ENCODE results near the gene TTC9C.

TTC9C gene

DNA sequence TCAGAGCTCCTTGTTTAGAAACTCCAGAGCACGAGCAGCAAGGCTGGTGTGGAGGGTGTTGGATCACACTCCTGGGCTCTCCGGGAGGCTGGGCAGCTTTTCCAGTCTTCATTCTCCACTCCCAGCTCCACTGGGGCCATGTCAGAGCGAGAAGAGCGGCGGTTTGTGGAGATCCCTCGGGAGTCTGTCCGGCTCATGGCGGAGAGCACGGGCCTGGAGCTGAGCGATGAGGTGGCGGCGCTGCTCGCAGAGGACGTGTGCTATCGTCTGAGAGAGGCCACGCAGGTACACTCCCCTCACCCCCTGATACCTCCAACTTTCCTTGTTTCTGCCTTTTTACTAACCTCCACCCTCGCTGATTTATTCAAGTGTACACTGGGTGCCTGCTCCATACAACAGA lies 47.4 kb downstream of the TTC9C start:
- TF ChIP-seq, protein P1, sequence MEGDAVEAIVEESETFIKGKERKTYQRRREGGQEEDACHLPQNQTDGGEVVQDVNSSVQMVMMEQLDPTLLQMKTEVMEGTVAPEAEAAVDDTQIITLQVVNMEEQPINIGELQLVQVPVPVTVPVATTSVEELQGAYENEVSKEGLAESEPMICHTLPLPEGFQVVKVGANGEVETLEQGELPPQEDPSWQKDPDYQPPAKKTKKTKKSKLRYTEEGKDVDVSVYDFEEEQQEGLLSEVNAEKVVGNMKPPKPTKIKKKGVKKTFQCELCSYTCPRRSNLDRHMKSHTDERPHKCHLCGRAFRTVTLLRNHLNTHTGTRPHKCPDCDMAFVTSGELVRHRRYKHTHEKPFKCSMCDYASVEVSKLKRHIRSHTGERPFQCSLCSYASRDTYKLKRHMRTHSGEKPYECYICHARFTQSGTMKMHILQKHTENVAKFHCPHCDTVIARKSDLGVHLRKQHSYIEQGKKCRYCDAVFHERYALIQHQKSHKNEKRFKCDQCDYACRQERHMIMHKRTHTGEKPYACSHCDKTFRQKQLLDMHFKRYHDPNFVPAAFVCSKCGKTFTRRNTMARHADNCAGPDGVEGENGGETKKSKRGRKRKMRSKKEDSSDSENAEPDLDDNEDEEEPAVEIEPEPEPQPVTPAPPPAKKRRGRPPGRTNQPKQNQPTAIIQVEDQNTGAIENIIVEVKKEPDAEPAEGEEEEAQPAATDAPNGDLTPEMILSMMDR (conservative IDR thresholded peaks at IDR 0.05; ENCODE audit: low read depth): no peak
- H3K27ac ChIP-seq: no peak overlapping the region
- POLR2A ChIA-PET (ENCODE audit: low non-redundant PET): no interaction called here
- no peak for DNase-seq (ENCODE audit: low spot score)
- CTCF ChIA-PET: interaction anchor here (5.2 kb wide), 1 partner anchor 10 kb away, joined by 41 read pairs; no protein-coding TSS in a partner anchor

DNA sequence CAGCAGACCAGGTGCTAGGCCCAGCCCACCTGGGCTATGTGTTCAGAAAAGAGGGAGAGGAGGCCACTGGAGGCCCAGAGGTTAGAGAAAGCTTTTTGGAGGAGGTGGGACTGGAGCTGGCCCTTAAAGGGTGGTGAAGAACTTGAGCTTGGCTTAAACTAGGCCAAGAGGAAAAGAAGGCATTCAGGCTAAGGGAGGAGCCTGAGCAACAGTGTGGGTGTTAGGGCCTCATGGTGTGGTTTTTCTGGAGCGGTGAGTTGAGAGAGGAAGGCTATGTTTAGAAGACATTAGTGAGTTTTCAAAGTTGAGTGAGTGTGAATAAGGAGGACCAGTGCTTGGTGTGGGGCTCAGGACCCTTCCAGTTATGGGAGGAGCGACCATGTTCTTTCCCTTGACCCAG lies 49.1 kb downstream of the TTC9C start:
- TF ChIP-seq, protein P1 (conservative IDR thresholded peaks at IDR 0.05; ENCODE audit: low read depth): no peak
- H3K27ac ChIP-seq: peak overlapping the region; percentile 47
- ChIA-PET CTCF (interaction anchor here (5.2 kb wide), 1 partner anchor 9 kb away, joined by 41 read pairs; no protein-coding TSS in a partner anchor), POLR2A (ENCODE audit: low non-redundant PET) (no interaction called here)
- no peak for DNase-seq (ENCODE audit: low spot score)

DNA sequence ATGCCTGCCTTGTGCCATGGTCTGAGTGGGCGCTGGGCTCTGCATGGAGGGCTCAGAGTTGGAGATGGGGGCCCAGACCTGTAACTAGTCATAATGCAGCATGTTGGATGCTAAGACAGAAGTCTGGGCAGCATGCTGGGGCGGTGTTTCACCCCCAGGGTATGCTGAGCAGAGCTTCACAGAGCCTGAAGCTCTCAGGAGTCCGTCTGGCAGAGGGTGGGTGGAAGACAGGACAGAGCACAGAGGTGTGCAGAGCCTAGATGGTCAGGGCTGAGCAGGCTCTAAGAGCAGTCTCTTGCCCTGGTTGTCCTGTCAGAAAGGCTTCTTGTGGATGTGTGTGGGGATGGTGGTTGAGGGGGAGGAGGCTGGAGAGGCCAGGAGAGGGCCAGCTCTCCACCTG lies 50.2 kb downstream of the TTC9C start:
- TF ChIP-seq, protein P1 (conservative IDR thresholded peaks at IDR 0.05; ENCODE audit: low read depth): no peak
- peak overlapping the region; percentile 47 for H3K27ac ChIP-seq
- POLR2A ChIA-PET (ENCODE audit: low non-redundant PET): no interaction called here
- DNase-seq (ENCODE audit: low spot score): no peak
- CTCF ChIA-PET: interaction anchor here (0.5 kb wide), 1 partner anchor 8 kb away, joined by 3 read pairs; no protein-coding TSS in a partner anchor

DNA sequence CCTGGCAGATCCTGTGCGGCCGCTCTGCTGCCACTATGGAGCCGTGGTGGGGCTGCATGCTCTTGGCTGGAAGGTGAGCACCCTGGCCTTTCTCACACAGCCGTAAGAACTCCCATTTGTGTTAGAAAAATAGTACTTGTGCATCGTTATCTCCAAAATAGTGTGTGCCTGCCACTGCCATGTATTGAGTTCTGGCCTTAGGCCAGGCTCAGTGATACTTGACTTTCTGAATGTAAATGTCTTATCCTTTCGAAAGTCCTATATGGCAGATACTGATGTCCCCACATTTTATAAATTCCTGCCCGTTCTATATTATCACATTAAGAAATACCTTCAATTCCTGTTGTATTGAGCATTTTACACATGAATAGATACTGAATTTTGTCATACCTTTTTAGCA lies 54.5 kb downstream of the TTC9C start:
- ChIA-PET CTCF (no interaction called here), POLR2A (ENCODE audit: low non-redundant PET) (no interaction called here)
- H3K27ac ChIP-seq: peak overlapping the region; percentile 24; the same call in 1 of the 2 replicates
- TF ChIP-seq, protein P1 (conservative IDR thresholded peaks at IDR 0.05; ENCODE audit: low read depth): no peak
- no peak for DNase-seq (ENCODE audit: low spot score)

DNA sequence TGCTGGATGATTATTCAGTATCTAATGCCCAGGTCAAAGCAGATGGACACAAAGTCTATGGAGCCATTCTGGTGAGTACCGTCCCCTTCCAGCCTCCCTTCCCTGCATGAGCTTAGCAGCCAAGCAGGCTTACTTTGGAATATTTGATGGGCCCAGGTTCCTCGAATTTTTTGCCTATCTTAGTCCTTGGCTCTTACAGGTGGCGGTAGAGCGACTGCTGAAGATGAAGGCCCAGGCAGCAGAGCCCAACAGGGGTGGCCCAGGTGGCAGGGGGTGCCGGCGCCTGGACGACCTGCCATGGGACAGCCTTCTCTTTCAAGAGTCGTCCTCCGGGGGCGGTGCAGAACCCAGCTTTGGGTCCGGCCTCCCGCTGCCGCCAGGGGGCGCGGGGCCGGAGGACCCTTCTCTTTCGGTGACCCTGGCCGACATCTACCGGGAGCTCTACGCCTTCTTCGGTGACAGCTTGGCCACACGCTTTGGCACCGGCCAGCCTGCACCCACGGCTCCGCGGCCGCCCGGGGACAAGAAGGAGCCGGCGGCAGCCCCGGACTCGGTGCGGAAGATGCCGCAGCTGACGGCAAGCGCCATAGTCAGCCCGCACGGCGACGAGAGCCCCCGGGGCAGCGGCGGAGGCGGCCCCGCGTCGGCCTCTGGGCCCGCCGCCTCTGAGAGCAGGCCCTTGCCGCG lies 58.2 kb downstream of the TTC9C start:
- TF ChIP-seq, protein P1 (conservative IDR thresholded peaks at IDR 0.05; ENCODE audit: low read depth): peak; percentile 93
- ChIA-PET CTCF (interaction anchor here (0.5 to 2.1 kb wide), 29 partner anchors 8 to 396 kb away, joined by 3 to 41 read pairs (median 5); partner anchors contain the start of genes C11orf98, HNRNPUL2, LBHD1 and SLC3A2), POLR2A (ENCODE audit: low non-redundant PET) (interaction anchor here (0.6 to 1.5 kb wide), 3 partner anchors 32 to 71 kb away, joined by 3 to 5 read pairs (median 4); partner anchors contain the start of gene ZBTB3)
- DNase-seq (ENCODE audit: low spot score): peak; percentile 82
- H3K27ac ChIP-seq: peak overlapping the region; percentile 99

DNA sequence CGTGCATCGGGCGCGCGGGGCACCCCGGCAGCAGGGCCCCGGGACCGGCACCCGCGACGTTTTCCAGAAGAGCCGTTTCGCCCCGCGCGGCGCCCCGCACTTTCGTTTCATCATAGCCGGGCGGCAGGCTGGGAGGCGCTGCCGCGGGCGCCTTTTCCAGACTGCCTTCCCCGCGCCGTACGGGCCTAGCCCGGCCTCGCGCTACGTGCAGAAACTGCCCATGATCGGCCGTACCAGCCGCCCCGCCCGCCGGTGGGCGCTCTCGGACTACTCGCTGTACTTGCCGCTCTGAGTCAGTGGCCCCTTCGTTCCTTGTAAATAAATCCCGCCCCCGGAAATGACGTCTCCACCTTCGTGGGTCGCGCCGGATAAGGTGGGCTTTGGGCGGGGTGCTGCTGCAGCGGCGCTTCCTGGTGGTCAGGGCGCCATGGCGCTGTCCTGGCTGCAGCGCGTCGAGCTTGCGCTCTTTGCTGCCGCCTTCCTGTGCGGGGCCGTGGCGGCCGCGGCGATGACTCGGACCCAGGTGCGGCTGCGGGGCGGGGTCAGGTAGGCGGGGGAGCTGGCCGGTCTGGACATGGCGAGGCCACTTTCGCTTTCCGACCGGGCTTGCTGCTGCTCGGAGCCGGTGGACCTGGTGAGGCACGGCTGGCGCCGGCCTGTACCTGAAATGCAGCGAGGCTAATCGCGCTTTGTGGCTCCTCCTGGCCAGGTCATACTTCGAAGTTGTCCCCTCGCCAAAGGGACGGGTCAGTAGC lies 58.9 kb downstream of the TTC9C start, which contains the start of gene TMEM179B:
TMEM179B (plus strand) TSS at position 398 of the 755 bp plus-strand sequence; CDS start at position 428, 30 bp downstream.
- DNase-seq (ENCODE audit: low spot score): peak; percentile 94
- ChIA-PET CTCF (interaction anchor here (0.5 to 2.1 kb wide), 32 partner anchors 8 to 579 kb away, joined by 3 to 41 read pairs (median 4); partner anchors contain the start of genes C11orf98, LBHD1, SCGB2A1 and SLC3A2), POLR2A (ENCODE audit: low non-redundant PET) (interaction anchor here (0.6 to 1.5 kb wide), 3 partner anchors 53 to 71 kb away, joined by 3 to 5 read pairs (median 3); no protein-coding TSS in a partner anchor)
- peak within 1 kb of the TSS; percentile 99 for H3K27ac ChIP-seq
- TF ChIP-seq, protein P1 (conservative IDR thresholded peaks at IDR 0.05; ENCODE audit: low read depth): peak; percentile 11

Data from RWPE1 (cell line).